ENCODE measurements around the gene IDI1.

Gene IDI1

GRCh38 chr10:1024103-1024502 is 24.8 kb downstream of the IDI1 start:
- TF ChIP-seq NFIC (IDR thresholded peaks at IDR 0.05) (no peak), CREB1 (IDR thresholded peaks at IDR 0.05; ENCODE audit: low read depth) (no peak), TCF12 (IDR thresholded peaks at IDR 0.05; ENCODE audit: low read depth) (no peak), YY1 (IDR thresholded peaks at IDR 0.05; ENCODE audit: low read depth) (no peak), ZBTB7A (IDR thresholded peaks at IDR 0.05; ENCODE audit: low read depth) (no peak), FOXM1 (IDR thresholded peaks at IDR 0.05; ENCODE audit: borderline replicate concordance, low read depth) (no peak), EGR1 (IDR thresholded peaks at IDR 0.05) (no peak), EP300 (IDR thresholded peaks at IDR 0.05; ENCODE audit: borderline replicate concordance) (no peak), TAF1 (IDR thresholded peaks at IDR 0.05; ENCODE audit: low read depth) (no peak), RAD21 (IDR thresholded peaks at IDR 0.05; ENCODE audit: low read depth) (no peak), CEBPB (IDR thresholded peaks at IDR 0.05) (no peak), TEAD4 (IDR thresholded peaks at IDR 0.05) (no peak)
- TF ChIP-seq, protein P1, sequence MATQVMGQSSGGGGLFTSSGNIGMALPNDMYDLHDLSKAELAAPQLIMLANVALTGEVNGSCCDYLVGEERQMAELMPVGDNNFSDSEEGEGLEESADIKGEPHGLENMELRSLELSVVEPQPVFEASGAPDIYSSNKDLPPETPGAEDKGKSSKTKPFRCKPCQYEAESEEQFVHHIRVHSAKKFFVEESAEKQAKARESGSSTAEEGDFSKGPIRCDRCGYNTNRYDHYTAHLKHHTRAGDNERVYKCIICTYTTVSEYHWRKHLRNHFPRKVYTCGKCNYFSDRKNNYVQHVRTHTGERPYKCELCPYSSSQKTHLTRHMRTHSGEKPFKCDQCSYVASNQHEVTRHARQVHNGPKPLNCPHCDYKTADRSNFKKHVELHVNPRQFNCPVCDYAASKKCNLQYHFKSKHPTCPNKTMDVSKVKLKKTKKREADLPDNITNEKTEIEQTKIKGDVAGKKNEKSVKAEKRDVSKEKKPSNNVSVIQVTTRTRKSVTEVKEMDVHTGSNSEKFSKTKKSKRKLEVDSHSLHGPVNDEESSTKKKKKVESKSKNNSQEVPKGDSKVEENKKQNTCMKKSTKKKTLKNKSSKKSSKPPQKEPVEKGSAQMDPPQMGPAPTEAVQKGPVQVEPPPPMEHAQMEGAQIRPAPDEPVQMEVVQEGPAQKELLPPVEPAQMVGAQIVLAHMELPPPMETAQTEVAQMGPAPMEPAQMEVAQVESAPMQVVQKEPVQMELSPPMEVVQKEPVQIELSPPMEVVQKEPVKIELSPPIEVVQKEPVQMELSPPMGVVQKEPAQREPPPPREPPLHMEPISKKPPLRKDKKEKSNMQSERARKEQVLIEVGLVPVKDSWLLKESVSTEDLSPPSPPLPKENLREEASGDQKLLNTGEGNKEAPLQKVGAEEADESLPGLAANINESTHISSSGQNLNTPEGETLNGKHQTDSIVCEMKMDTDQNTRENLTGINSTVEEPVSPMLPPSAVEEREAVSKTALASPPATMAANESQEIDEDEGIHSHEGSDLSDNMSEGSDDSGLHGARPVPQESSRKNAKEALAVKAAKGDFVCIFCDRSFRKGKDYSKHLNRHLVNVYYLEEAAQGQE (IDR thresholded peaks at IDR 0.05; ENCODE audit: low read depth), result no peak
- TF ChIP-seq, protein P2, sequence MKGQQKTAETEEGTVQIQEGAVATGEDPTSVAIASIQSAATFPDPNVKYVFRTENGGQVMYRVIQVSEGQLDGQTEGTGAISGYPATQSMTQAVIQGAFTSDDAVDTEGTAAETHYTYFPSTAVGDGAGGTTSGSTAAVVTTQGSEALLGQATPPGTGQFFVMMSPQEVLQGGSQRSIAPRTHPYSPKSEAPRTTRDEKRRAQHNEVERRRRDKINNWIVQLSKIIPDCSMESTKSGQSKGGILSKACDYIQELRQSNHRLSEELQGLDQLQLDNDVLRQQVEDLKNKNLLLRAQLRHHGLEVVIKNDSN (IDR thresholded peaks at IDR 0.05), result no peak
- TF ChIP-seq, protein P3, sequence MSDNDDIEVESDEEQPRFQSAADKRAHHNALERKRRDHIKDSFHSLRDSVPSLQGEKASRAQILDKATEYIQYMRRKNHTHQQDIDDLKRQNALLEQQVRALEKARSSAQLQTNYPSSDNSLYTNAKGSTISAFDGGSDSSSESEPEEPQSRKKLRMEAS (IDR thresholded peaks at IDR 0.05), result no peak

DNA sequence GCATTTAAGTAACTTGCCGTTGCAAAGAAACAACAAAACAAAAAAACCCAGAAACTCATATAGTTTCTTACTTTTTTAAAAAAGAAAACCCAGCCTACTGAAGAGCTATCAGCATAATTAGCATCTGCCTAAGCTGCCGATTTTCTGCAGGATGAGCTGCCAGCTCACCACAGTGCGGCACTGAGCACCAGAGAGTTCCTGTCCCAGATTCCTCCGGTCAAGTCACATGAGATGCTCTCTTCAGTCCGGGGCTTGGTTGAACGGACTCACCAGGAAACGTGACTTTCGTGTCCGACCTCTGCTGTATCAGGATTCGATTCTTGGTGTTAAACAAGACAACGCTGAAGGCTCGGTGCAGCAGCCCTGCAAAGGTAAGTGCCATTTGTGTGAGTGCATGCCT is 26.5 kb downstream of the IDI1 start:
- no peak for TF ChIP-seq TAF1 (IDR thresholded peaks at IDR 0.05; ENCODE audit: low read depth)

DNA sequence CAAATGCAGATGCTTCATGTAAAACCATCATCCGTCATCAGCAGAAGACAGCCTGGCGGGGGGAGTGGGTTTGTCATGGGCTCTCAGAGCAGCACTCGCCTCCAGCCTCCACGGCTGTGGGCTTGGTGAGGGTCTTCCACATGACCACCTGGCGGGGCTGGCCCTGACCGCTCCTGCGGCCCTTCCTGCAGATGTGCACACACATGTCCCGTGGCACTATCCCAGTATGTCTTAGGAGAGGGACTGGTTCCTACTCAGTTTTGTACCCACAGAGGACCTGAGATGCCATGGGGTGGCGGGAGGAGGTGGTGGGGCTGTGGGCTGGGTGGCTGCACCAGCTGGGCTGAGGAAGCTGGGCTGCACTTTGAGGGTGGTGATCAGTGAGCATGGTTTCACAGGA is 28.0 kb downstream of the IDI1 start:
- TF ChIP-seq, protein P3 (IDR thresholded peaks at IDR 0.05), result no peak
- TF ChIP-seq TCF12 (IDR thresholded peaks at IDR 0.05; ENCODE audit: low read depth) (no peak), TAF1 (IDR thresholded peaks at IDR 0.05; ENCODE audit: low read depth) (no peak), EP300 (IDR thresholded peaks at IDR 0.05; ENCODE audit: borderline replicate concordance) (no peak), EGR1 (IDR thresholded peaks at IDR 0.05) (no peak), ZBTB7A (IDR thresholded peaks at IDR 0.05; ENCODE audit: low read depth) (no peak), CREB1 (IDR thresholded peaks at IDR 0.05; ENCODE audit: low read depth) (no peak), NFIC (IDR thresholded peaks at IDR 0.05) (no peak), FOXM1 (IDR thresholded peaks at IDR 0.05; ENCODE audit: borderline replicate concordance, low read depth) (no peak), RAD21 (IDR thresholded peaks at IDR 0.05; ENCODE audit: low read depth) (no peak), CEBPB (IDR thresholded peaks at IDR 0.05) (no peak), TEAD4 (IDR thresholded peaks at IDR 0.05) (no peak), YY1 (IDR thresholded peaks at IDR 0.05; ENCODE audit: low read depth) (no peak)
- TF ChIP-seq, protein P1 (IDR thresholded peaks at IDR 0.05; ENCODE audit: low read depth), result no peak
- TF ChIP-seq, protein P2 (IDR thresholded peaks at IDR 0.05), result no peak

DNA sequence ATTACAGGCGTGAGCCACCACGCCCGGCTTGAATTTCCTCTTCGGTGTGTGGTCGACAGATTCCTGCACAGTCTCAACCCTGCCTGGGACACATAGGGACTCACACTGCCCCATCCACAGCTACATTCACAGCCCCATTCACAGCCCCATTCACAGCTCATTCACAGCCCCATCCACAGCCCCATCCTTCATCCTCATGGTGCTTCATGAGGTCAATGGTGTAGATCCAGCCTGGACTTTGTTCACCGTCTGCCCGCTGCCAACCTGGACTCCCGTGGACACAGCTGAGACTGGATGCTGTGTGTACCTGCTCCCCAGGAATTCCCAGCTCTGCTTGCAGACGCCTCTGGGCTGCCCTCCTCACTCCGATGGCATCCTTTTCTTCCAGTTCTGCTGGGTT is 28.5 kb downstream of the IDI1 start:
- TF ChIP-seq ZBTB7A (IDR thresholded peaks at IDR 0.05; ENCODE audit: low read depth) (no peak), FOXM1 (IDR thresholded peaks at IDR 0.05; ENCODE audit: borderline replicate concordance, low read depth) (no peak), NFIC (IDR thresholded peaks at IDR 0.05) (no peak)
- TF ChIP-seq, protein P2 (IDR thresholded peaks at IDR 0.05), result no peak
- TF ChIP-seq, protein P3 (IDR thresholded peaks at IDR 0.05), result no peak
- TF ChIP-seq, protein P1 (IDR thresholded peaks at IDR 0.05; ENCODE audit: low read depth), result no peak
